OCI-LY7 (cell line): ENCODE results near the gene NGDN. TPM values are rescaled to one million over a fixed set of nuclear protein-coding genes. Genes with fewer than 3 reads are reported as not detected.

Source experiments
- total RNA-seq, 2 experiments: library from RNA; depleted of rRNA in 1 of 2; stranded (reverse); fragments of >200 nt in 1 of 2; shearing (Covaris generic) in 1 of 2; gene quantifications; 2 replicates each; pipeline ENCODE4 v1.2.3, GENCODE V29; 2014 to 2022

NGDN gene
- total RNA-seq, 2 experiments from 2014 or later = 53.6 to 57.5 TPM

Other genes with a start within 250 kb of the NGDN start
- not detected in 2 replicates for gene RNF212B, start 231.8 kb upstream of the NGDN start, total RNA-seq (2014; rRNA removed; shearing (Covaris generic))
- not detected in 2 replicates for gene RNF212B, start 231.8 kb upstream of the NGDN start, total RNA-seq (2022)
- 6.3 and 7.1 TPM in 2 replicates for gene HOMEZ, start 183.6 kb upstream of the NGDN start, total RNA-seq (2014; rRNA removed; shearing (Covaris generic))
- gene HOMEZ, start 183.6 kb upstream of the NGDN start, total RNA-seq (2022) = 16.5 and 17.2 TPM in 2 replicates
- 24.4 and 31.0 TPM in 2 replicates for gene PPP1R3E, start 166.8 kb upstream of the NGDN start, total RNA-seq (2014; rRNA removed; shearing (Covaris generic))
- 95.5 and 102 TPM in 2 replicates for gene PPP1R3E, start 166.8 kb upstream of the NGDN start, total RNA-seq (2022)
- gene BCL2L2, start 162.9 kb upstream of the NGDN start, total RNA-seq (2014; rRNA removed; shearing (Covaris generic)) = 7.2 and 8.6 TPM in 2 replicates
- 17.4 and 18.0 TPM in 2 replicates for gene BCL2L2, start 162.9 kb upstream of the NGDN start, total RNA-seq (2022)
- 120 and 167 TPM in 2 replicates for gene PABPN1, start 148.2 kb upstream of the NGDN start, total RNA-seq (2014; rRNA removed; shearing (Covaris generic))
- 314 and 319 TPM in 2 replicates for gene PABPN1, start 148.2 kb upstream of the NGDN start, total RNA-seq (2022)
- not detected in 2 replicates for gene SLC22A17, start 116.8 kb upstream of the NGDN start, total RNA-seq (2014; rRNA removed; shearing (Covaris generic))
- not detected in 2 replicates for gene SLC22A17, start 116.8 kb upstream of the NGDN start, total RNA-seq (2022)
- not detected in 2 replicates for gene EFS, start 104.5 kb upstream of the NGDN start, total RNA-seq (2014; rRNA removed; shearing (Covaris generic))
- gene EFS, start 104.5 kb upstream of the NGDN start, total RNA-seq (2022) = not detected in 2 replicates
- not detected in 2 replicates for gene IL25, start 96.9 kb upstream of the NGDN start, total RNA-seq (2014; rRNA removed; shearing (Covaris generic))
- not detected in 2 replicates for gene IL25, start 96.9 kb upstream of the NGDN start, total RNA-seq (2022)
- not detected in 2 replicates for gene CMTM5, start 92.7 kb upstream of the NGDN start, total RNA-seq (2014; rRNA removed; shearing (Covaris generic))
- gene CMTM5, start 92.7 kb upstream of the NGDN start, total RNA-seq (2022) = not detected in 2 replicates
- not detected in 2 replicates for gene MYH6, start 61.4 kb upstream of the NGDN start, total RNA-seq (2014; rRNA removed; shearing (Covaris generic))
- not detected in 2 replicates for gene MYH6, start 61.4 kb upstream of the NGDN start, total RNA-seq (2022)
- not detected in 2 replicates for gene MYH7, start 34.0 kb upstream of the NGDN start, total RNA-seq (2014; rRNA removed; shearing (Covaris generic))
- gene MYH7, start 34.0 kb upstream of the NGDN start, total RNA-seq (2022) = not detected in 2 replicates
- gene ZFHX2, start 82.1 kb downstream of the NGDN start, total RNA-seq (2014; rRNA removed; shearing (Covaris generic)) = 0.60 and 0.62 TPM in 2 replicates
- 1.2 and 1.8 TPM in 2 replicates for gene ZFHX2, start 82.1 kb downstream of the NGDN start, total RNA-seq (2022)
- gene THTPA, start 86.6 kb downstream of the NGDN start, total RNA-seq (2014; rRNA removed; shearing (Covaris generic)) = 20.9 and 28.6 TPM in 2 replicates
- 15.4 and 16.9 TPM in 2 replicates for gene THTPA, start 86.6 kb downstream of the NGDN start, total RNA-seq (2022)
- 110 and 129 TPM in 2 replicates for gene AP1G2, start 98.1 kb downstream of the NGDN start, total RNA-seq (2014; rRNA removed; shearing (Covaris generic))
- gene AP1G2, start 98.1 kb downstream of the NGDN start, total RNA-seq (2022) = 209 and 235 TPM in 2 replicates
- gene JPH4, start 109.1 kb downstream of the NGDN start, total RNA-seq (2014; rRNA removed; shearing (Covaris generic)) = not detected in 2 replicates
- gene JPH4, start 109.1 kb downstream of the NGDN start, total RNA-seq (2022) = not detected in 2 replicates
- not detected in 2 replicates for gene DHRS2, start 166.7 kb downstream of the NGDN start, total RNA-seq (2014; rRNA removed; shearing (Covaris generic))
- gene DHRS2, start 166.7 kb downstream of the NGDN start, total RNA-seq (2022) = not detected in 2 replicates